GDM1 (cell line): ENCODE measurements around the gene ARSD.
"Not testable (repeated sequence)": the region's sequence is repeated elsewhere in the genome, so short reads cannot be mapped to it uniquely, and the experiment has no call there.

ENCODE experiments used
- DNase-seq: peaks from one replicate; lab custom pipeline; 2025; lab: John Stamatoyannopoulos, UW

Gene ARSD

DNA sequence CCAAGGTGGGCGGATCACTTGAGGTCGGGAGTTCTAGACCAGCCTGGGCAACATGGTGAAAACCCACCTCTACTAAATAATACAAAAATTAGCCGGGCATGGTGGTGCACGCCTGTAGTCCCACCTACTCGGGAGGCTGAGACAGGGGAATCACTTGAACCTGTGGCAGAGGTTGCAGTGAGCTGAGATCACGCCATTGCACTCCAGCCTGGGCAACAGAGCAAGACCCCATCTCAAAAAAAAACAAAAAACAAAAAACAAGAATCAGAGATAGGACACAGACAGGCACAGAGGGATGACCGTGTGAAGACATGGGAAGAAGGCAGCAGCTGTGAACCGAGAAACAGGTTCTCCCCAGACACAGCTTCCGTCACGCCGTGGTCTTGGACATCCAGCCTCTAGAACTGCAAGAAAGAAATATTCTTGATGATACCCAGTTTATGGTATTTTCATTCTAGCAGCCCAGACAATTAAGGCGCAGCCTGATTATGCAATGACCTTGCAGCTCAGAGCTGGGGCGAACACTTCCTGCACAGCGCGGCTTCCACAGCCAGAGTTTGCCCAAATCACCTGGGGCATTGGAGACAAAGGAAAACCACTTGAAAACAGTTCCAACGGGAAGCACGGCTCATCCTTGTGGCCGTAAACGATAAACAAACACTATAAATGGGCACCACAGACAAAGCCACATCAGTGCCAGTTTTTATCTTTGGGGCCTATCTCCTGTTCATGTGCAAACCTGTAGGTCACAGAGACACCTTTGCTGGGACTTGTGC is 4.2 kb upstream of the ARSD start:
- DNase-seq, result no peak

DNA sequence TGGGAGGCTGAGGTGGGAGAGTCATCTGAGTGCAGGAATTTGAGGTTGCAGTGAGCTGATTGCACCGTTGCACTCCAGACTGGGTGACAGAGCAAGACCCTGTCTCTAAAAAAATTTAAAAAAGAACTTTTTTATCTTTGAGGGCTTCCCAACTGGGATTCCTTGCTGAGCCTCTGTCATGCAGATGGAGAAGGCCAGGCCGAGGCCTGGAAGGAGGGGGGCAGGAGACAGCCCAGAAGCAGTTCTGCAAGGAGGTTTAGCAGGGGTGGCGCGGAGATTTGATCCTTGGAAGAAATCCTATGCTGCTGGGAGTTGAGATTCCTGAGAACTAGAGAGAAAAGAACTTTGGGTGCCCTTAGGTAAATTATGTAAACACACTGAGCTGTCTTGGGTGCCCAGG is 2.5 kb upstream of the ARSD start:
- no peak for DNase-seq

DNA sequence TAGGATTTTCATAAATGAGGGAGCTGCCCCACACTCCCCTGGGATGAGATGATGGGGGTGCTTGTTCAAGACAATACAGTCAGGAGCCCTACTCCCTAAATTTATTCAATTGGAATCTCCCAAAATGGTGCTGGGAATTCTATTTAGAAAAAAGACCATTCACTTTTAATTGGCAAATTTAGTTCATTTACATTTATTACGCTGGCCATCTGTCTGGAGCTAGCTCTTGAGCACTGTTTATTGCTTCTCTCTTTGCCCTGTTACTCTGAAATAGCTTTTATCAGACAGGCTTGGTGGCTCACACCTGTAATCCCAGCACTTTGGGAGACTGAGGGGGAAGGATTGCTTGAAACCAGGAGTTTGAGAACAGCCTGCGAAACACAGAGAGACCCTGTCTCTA is 2.0 kb upstream of the ARSD start:
- no peak for DNase-seq

DNA sequence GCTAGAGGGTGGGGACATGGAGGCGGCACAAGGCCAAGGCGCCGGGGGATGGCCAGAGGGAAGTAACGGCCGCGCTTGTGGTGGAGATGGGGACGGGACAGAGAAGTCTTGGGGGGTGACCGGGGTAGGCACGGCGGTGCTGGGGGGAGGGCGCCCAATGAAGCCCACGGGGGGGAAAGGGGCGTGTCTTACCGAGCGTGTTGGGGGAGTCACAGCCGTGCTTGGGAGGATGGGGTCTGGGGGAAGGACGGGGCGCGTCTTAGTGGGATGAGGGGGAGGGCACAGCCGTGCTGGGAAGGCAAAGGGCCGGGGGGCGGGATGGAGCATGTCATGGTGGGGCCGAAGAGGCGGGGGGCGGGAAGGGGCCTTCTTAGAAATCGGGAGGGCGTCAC is 952 bp downstream of the ARSD start:
- no peak for DNase-seq

DNA sequence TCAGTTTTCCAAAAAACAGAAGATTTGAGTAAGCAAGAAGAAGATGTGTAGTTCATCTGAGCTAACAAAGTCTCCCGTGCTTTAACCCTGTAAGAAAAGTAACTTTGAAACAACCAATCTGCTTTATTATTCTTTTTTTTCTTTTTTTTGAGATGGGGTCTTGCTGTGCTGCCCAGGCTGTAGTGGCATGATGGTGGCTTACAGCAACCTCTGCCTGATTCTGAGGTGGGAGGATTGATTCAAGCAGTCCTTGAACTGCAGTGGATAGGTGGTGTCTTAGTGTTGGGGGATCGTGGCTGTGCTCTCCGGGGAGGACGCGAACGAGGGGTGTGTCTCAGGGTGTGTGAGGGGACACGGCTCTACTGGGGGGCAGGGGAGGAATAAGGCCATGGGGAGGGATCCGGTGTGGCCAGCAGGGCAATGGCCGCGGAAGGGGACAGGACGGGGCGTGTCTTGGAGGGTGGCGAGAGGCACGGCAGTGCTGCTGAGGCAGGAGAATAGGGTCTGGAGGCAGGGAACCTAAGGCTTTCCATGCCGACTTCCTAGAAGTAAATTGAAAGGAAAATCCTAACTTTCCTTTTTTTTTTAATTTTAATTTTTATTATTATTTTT is 2.4 kb downstream of the ARSD start:
- DNase-seq, result no peak

DNA sequence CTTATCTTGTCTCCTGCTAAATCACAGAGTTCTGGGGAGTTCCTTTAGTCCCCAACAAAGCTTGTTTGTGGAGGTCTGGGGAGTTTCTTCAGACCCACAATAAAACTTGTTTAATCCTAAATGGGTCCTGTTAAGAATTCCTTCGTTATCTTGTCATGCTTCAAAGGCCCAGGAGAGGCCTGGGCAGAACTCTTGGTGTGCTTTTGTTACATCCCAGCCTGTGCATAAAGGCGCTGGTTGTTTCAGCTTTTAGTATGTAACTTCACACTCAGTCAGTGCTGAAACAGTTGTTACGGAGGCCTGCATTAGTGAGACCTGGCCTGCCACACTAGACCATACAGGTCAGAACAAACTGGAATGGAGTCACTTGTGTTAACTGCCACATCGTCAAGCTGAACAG is 2.9 kb downstream of the ARSD start:
- not testable (repeated sequence) for DNase-seq

DNA sequence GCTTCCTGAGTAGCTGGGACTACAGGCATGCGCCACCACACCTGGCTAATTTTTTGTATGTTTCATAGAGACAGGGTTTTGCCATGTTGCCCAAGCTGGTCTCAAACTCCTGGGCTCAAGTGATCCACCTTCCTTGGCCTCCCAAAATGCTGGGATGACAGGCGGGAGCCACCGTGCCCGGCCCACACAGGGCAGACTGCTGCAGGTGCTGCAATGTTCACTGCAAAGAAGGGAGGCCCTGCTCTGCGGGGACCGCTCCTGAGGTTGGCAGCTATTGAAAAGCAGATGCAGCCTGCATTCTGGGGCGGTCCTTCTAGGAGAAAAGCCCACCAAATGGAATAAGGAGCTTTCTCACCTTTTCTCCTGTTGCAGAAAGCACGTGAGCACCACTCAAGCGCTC is 5.0 kb downstream of the ARSD start:
- DNase-seq, result no peak

DNA sequence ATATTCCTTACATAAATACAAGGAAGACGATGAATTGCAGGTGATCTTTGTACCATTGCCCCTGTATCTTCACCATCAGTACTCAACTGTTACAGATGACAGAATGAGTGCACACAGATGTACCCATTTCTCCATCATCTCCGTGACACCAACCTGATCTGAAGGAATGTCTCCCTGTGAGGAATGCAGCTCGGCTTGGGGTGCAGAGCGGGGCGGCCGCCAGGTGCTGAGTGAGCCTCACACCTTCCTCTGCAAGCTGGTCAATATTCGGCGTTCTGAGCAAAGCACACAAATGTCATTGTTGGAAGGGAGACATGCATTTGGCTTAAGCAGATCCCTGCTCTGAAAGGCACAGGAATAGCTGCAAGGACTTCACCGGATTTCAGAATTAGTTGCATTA is 7.4 kb downstream of the ARSD start:
- no peak for DNase-seq

DNA sequence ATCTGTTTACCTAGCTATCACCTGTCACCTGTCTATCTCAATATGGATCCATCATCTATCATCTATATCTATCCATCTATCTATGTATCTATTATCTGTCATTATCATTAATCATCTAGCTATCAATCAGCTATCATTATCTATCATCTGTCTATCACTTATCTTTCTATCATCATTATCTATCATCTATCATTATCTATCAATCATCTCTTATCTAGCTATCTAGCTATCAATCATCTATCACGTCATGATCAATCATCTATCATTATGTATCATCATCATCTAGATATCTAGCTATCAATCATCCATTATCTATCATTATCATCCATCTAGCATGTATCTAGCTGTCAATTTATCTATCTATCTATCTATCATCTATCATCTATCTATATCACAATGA is 7.9 kb downstream of the ARSD start:
- DNase-seq, result no peak

DNA sequence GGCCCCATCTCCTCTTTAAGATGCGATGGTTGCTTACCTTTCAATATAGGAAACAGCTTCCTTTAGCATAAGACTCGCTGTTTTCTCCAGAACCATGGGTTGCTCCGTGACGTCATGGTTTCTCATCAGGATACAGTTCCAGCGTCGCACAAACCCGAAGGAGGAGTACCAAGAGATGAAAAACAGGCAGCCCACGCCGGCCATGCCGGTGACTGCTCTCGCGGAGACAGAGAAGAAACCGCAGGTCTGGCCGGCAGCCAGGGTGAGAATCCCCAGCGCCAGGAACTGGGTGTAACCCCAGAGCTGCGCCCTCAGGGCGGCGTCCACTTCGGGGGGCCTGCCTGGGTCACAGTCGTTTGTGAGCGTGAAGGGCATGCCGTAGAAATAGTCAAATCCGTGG is 11.4 kb downstream of the ARSD start:
- no peak for DNase-seq

DNA sequence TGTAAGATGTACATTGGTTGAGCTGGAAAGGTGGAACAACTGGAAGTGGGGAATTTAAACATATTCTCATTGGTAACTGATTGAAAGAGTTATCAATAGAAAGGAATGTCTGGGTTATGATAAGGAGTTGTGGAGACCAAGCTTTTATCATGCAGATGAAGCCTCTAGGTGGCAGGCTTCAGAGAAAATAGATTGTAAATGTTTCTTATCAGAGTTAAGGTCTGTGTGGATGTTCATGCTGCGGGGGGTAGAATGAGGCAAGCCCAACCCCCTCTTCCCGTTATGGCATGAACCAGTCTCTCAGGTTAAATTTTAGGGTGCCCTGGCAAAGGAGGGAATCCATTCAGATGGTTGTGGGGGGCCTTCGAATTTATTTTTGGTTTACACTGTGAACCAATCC is 16.0 kb downstream of the ARSD start:
- no peak for DNase-seq

DNA sequence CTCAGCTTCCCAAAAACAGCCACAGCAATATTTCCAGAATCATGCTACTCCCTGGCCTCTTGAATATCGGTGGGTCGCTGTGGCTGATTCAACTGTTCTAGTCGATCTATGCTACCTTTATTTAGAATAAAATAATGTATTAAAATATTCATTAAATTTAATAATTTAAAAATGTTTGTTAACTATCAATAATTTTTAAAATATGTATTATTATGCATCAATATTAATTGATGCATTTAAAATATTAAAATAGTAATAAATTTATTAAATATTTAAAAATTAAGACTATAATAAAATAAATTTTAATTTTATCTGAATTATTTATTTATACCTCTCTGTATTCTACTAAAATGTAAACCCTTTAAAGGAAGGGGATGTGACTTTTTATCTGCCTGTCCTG is 19.0 kb downstream of the ARSD start:
- DNase-seq, result no peak

DNA sequence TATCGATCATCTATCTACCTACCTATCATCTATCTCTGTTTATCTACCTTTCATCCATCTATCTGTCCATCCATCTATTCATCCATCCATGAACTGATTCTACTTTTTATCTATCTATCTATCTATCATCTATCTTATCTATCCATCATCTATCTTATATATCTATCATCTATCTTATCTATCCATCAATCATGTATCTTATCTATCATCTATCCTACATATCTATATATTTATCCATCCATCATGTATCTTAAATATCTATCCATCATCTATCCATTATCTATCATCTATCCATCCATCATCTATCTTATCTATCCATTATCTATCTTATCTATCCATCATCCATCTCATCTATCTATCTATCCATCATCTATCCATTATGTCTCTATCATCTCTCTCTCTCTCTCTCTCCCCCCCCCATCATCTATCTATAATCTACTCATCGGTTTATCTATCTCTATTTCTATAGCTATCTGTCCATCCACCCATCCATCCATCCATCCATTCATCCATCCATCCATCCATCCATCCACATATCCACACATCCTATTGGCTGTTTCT is 20.9 kb downstream of the ARSD start:
- no peak for DNase-seq

DNA sequence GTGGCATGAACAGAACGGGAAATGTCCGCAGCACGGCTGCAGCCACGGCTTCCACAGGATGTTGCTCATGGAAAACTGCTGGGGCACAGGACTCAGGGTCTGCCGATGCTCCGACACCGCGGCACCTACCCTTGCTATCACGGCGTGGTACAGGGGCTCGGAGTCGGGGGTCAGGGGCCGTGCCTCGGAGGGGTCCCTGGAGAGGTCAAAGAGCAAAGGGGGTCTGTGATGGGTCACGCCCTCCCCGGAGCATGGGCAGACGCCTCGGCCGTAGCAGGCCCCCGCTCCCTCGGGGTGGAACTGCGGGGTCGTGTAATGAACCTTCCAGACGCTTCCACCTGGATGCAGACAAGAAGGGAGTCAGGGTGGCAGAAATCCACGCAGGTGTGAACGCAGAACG is 21.8 kb downstream of the ARSD start:
- no peak for DNase-seq

DNA sequence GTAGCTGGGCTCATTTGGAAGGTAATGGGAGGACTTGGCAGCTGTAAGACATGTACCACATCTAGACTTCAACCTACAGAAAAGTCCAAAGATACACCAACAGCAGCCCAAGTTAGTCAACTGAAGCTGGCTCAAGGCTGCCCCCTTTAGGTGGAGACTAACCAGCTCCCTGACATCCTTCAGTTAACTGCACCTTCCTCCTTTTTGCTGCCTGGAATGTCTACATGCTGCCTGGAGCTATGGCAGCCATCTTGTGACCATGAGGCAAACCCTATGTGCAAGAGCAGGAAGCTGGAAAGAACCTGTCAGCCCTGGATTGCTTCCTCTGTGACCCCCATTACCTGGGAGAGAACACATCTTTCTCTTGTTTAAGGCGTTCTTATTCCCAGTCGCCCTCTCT is 25.8 kb downstream of the ARSD start:
- no peak for DNase-seq

DNA sequence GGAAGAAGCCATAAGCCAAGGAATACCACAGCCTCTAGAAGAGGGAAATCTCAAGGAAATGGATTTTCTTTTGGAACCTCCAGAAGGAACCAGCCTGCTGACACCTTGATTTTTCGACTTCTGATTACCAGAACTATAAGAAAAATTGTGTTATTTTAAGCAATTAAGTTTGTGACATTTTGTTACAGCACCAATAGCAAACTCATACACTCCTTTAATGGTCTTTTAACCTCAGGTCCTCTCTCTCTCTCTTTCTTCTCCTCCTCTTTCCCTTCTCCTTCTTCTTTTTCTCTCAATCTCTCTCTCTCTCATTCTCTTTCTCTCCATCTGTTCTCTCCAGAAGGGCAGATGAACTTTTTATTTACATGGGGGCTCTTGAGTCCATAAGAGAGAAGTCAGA is 26.3 kb downstream of the ARSD start:
- DNase-seq, result no peak

DNA sequence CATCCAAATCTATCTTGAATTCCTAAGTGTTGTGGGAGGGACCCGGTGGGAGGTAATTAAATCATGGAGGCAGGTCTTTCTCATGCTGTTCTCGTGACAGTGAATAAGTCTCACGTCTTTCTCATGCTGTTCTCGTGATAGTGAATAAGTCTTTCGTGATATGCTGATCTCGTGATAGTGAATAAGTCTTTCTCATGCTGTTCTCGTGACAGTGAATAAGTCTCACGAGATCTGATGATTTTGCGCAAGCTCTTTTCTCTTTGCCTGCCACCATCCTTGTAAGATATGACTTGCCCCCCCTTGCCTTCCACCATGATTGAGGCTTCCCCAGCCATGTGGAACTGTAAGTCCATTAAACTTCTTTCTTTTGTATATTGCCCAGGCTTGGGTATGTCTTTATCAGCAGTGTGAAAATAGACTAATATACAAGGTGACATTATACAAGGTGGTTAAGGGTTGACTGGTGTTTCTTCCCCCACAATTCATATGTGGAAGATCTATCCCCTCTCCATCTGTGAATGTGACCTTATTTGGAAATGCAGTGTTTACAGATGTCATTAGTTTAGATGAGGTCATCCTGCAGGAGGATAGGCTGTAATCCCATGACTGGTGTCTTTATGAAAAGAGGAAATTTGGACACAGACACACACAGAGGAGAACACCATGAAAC is 27.6 kb downstream of the ARSD start:
- no peak for DNase-seq

DNA sequence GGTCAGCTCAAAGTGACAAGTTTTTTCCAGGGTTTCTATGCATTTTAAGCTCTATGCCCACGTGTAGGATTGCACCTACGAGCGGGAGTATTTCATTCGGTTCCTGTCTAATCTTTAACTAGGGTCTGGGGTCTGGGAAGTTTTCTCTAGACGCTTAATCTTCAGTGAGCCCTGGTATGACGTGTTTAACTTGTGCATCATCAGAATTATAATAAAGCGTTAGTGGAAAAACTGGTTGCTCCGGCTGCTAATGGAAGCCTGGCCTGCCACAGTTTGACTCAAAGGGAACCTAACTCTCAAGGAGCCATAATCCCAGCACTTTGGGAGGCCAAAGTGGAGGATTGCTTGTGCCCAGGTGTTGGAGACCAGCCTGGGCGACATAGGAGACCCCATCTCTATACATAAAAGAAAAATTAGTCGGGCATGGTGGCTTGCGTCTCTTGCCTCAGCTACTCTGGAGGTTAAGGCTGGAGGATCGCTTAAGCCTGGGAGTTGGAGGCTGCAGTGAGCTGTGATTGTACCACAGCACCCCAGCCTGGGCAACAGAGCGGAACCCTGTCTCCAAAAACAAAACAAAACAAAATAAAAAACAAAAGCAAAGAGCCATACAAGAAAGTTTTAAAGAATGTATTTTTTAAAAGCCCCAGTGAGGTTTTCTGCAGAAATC is 30.2 kb downstream of the ARSD start:
- DNase-seq, result no peak

DNA sequence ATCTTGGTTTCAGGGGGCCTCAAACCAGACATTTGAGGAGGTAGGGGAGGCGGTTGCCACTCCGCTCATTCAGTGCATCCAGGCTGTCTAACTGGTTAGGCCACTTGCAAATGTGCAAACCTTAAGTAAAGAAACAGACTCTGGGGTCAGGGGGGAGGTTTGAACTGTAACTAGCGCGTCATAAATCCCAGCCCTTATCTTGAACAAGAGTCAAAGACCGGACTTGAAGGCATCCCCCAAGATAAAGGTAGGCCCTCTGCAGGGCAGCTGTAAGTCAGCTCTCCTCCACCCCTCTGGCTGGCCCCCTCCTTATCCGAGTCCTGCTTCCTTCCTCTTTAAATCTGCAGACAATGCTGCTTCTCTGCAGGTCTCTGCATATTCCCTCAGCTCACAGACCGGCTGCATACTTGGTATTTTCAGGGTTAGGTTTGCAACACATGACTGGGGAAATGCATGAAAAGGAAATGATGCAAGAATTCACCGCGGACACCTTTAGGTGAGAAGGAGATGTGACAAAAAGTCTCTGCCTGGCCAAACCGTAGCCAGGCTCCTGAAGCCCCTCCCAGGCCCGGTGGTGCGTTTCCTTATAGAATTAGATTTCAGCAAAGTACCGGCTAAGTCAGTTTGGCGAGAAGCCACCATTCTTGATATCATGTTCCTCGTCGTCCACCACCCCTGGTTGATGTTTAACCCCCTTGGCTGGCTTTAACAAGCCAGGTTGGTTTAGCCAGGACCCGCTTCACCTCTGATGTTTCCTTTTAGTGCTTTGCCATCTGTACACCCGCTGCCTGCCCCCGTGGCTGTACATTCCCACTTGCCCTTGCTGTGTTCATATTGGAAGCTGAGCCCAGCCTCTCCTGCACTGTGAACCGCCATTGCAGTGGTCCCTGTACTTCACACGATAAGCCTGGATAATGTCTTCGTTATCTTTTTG is 31.2 kb downstream of the ARSD start:
- peak; percentile 61 for DNase-seq

DNA sequence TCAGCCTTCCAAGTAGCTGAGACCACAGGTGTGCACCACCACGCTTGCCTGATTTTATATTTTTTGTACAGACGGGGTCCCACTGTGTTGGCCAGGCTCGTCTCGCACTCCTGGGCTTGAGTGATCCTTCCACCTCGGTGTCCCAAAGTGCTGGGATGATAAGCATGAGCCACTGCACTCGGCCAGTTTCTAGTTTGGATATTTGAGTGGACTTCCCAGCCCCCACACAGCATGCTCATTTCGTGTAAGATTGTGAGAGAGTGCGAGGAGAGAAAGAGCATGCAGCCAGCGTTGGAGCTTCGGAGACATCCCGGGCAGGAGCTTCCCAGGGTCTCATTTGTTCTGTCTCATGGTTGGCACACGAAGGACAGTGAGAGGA is 31.8 kb downstream of the ARSD start:
- DNase-seq, result no peak

DNA sequence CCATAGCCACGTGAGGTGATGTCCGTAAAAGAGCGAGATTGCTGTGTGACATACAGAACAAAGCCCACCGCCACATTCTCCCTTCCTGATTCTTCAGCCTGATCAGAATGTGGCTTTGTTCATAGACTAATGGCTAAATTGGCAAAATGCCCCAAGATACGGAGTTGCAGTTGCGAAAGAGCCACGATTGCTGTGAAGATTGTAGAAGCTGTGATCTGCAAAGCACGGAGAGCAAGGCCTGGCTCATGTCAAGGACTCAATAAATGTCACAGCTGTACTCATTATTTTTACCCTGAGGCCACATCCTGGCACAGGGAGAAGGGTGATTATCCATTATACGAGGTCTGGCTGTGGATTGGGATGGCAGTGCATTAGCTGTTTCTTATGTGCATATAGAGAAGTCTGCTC is 34.2 kb downstream of the ARSD start:
- no peak for DNase-seq

DNA sequence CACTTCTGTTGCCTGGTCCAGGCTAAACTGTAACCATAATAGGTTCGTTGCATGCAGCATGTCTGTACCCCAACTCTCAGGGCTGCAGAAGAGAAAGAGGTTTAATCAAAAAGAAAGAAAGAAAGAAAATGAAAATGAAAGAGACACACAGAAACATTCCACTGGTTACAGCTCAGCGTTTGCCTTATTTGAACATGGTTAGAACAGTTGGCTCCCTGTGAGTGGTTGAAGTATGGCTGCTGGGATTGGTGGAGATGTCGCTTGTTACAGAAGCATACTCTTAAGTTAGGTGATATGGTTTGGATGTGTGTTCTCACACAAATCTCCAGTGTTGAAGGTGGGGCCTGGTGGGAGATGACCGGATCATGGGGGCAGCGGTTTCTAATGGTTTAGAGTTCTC is 36.3 kb downstream of the ARSD start:
- DNase-seq, result no peak
